HepG2 (cell line): ENCODE results near the gene SP7. TPM values are rescaled to one million over a fixed set of nuclear protein-coding genes. Genes with fewer than 3 reads are reported as not detected.

ENCODE experiments used
- AFF4 ChIP-seq: sonication (generic); formaldehyde crosslinking; IDR thresholded peaks from 2 replicates; pipeline ENCODE4 v1.4.0; 2020; ENCODE audit warnings: missing genetic modification reagents
- DMAP1 ChIP-seq: IDR thresholded peaks from 2 replicates; pipeline ENCODE4 v1.6.1; 2016
- IRF9 ChIP-seq: sonication (generic); formaldehyde crosslinking; IDR thresholded peaks from 2 replicates; pipeline ENCODE4 v1.8.0; 2022; ENCODE audit warnings: missing genetic modification reagents, mild to moderate bottlenecking, borderline replicate concordance
- KDM3A ChIP-seq: IDR thresholded peaks from 2 replicates; pipeline ENCODE4 v1.6.1; 2018; ENCODE audit warnings: low read depth, missing compliant biosample characterization
- KLF12 ChIP-seq: sonication (generic); formaldehyde crosslinking; IDR thresholded peaks from 2 replicates; pipeline ENCODE4 v1.4.0; 2020; ENCODE audit warnings: missing genetic modification reagents, borderline replicate concordance
- PHB2 ChIP-seq: fragments of 450-650 bp; IDR thresholded peaks from 2 replicates; pipeline ENCODE4 v1.6.1; 2018; ENCODE audit not compliant: partially characterized antibody
- SMAD1 ChIP-seq: sonication (generic); formaldehyde crosslinking; IDR thresholded peaks from 2 replicates; pipeline ENCODE4 v1.4.0; 2020; ENCODE audit warnings: missing genetic modification reagents, low read depth, mild to moderate bottlenecking, borderline replicate concordance
- SRSF4 ChIP-seq: fragments of 200-400 bp; formaldehyde crosslinking; IDR thresholded peaks from one replicate; pipeline ENCODE4 v1.6.1; 2018; ENCODE audit warnings: mild to moderate bottlenecking, low read depth, low read length, moderate library complexity; ENCODE audit not compliant: poor library complexity, severe bottlenecking
- THAP11 ChIP-seq: IDR thresholded peaks from 2 replicates; pipeline ENCODE4 v1.6.1; 2016; ENCODE audit warnings: missing biosample characterization, missing genetic modification reagents
- THAP9 ChIP-seq: sonication (generic); formaldehyde crosslinking; IDR thresholded peaks from 2 replicates; pipeline ENCODE4; 2020; ENCODE audit warnings: missing genetic modification reagents, mild to moderate bottlenecking, borderline replicate concordance
- ZKSCAN8 ChIP-seq: IDR thresholded peaks from 2 replicates; pipeline ENCODE4 v1.6.1; 2016; ENCODE audit warnings: borderline replicate concordance, missing genetic modification reagents, missing compliant biosample characterization
- ZNF619 ChIP-seq: sonication (generic); formaldehyde crosslinking; IDR thresholded peaks from 2 replicates; pipeline ENCODE4 v1.4.0; 2020; ENCODE audit warnings: mild to moderate bottlenecking, missing genetic modification reagents
- ZSCAN29 ChIP-seq: sonication (generic); formaldehyde crosslinking; conservative IDR thresholded peaks from 2 replicates; pipeline ENCODE4 v1.4.0; 2020; ENCODE audit warnings: mild to moderate bottlenecking, missing genetic modification reagents
- polyA plus RNA-seq, 8 experiments: library from polyadenylated mRNA; depleted of rRNA in 3 of 8; stranded (reverse) in 7 of 8; unstranded in 1 of 8; fragments of >200 nt; fragmentation: Illumina TruSeq in 4 of 8; extraction: Trizol in 4 of 8; gene quantifications; 2 replicates each; pipeline versions ENCODE4 v1.2.1 to v1.2.3, GENCODE V29; 2011 to 2016; ENCODE audit warnings: low read depth in 4 of 8, missing spikeins in 1 of 8, mixed read lengths in 1 of 8; ENCODE audit not compliant: insufficient read depth in 1 of 8
- total RNA-seq, 5 experiments: library from RNA; depleted of rRNA; stranded (reverse); fragments of >200 nt; fragmentation: Illumina TruSeq; extraction: Trizol; gene quantifications; 2 replicates each; pipeline ENCODE4 v1.2.3, GENCODE V29; 2016; ENCODE audit warnings: low read depth in 1 of 5
- TF ChIP-seq, protein P1 (sequence below): sonication (generic); formaldehyde crosslinking; IDR thresholded peaks from 2 replicates; pipeline ENCODE4 v1.4.0; 2020; ENCODE audit warnings: missing genetic modification reagents
- TF ChIP-seq, protein P2 (sequence below): sonication (generic); formaldehyde crosslinking; IDR thresholded peaks from 2 replicates; pipeline ENCODE4 v1.4.0; 2020; ENCODE audit warnings: missing genetic modification reagents, borderline replicate concordance

The SP7 gene
- total and polyA plus RNA-seq, 2 of the 13 experiments (the other 11 are each of a cell fraction or from before 2014, with no cell fraction given) = not detected

GRCh38 chr12:53299454-53300180 is 36.5 kb downstream of the SP7 start, which contains the start of gene MYG1 (continued):
- TF ChIP-seq, protein P1, sequence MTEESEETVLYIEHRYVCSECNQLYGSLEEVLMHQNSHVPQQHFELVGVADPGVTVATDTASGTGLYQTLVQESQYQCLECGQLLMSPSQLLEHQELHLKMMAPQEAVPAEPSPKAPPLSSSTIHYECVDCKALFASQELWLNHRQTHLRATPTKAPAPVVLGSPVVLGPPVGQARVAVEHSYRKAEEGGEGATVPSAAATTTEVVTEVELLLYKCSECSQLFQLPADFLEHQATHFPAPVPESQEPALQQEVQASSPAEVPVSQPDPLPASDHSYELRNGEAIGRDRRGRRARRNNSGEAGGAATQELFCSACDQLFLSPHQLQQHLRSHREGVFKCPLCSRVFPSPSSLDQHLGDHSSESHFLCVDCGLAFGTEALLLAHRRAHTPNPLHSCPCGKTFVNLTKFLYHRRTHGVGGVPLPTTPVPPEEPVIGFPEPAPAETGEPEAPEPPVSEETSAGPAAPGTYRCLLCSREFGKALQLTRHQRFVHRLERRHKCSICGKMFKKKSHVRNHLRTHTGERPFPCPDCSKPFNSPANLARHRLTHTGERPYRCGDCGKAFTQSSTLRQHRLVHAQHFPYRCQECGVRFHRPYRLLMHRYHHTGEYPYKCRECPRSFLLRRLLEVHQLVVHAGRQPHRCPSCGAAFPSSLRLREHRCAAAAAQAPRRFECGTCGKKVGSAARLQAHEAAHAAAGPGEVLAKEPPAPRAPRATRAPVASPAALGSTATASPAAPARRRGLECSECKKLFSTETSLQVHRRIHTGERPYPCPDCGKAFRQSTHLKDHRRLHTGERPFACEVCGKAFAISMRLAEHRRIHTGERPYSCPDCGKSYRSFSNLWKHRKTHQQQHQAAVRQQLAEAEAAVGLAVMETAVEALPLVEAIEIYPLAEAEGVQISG (CRISPR knock-in tag) = peak; percentile 99
- TF ChIP-seq SMAD1 (CRISPR knock-in tag) (no peak; the same call in 1 of the 2 replicates), AFF4 (CRISPR knock-in tag) (no peak), KLF12 (CRISPR knock-in tag) (no peak), IRF9 (CRISPR knock-in tag) (peak; percentile 82; the same call in 1 of the 2 replicates), THAP11 (CRISPR knock-in tag) (peak; percentile 93), ZKSCAN8 (CRISPR knock-in tag) (no peak; the same call in 1 of the 2 replicates), ZSCAN29 (CRISPR knock-in tag) (peak; percentile 96), THAP9 (CRISPR knock-in tag) (peak; percentile 98), KDM3A (CRISPR knock-in tag) (peak; percentile 23; the same call in 1 of the 2 replicates), PHB2 (no peak), SRSF4 (no peak), ZNF619 (CRISPR knock-in tag) (peak; percentile 85; the same call in 1 of the 2 replicates), DMAP1 (CRISPR knock-in tag) (peak; percentile 98)
- TF ChIP-seq, protein P2, sequence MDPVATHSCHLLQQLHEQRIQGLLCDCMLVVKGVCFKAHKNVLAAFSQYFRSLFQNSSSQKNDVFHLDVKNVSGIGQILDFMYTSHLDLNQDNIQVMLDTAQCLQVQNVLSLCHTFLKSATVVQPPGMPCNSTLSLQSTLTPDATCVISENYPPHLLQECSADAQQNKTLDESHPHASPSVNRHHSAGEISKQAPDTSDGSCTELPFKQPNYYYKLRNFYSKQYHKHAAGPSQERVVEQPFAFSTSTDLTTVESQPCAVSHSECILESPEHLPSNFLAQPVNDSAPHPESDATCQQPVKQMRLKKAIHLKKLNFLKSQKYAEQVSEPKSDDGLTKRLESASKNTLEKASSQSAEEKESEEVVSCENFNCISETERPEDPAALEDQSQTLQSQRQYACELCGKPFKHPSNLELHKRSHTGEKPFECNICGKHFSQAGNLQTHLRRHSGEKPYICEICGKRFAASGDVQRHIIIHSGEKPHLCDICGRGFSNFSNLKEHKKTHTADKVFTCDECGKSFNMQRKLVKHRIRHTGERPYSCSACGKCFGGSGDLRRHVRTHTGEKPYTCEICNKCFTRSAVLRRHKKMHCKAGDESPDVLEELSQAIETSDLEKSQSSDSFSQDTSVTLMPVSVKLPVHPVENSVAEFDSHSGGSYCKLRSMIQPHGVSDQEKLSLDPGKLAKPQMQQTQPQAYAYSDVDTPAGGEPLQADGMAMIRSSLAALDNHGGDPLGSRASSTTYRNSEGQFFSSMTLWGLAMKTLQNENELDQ (CRISPR knock-in tag) = no peak
